KMS-11 (cell line): ENCODE measurements around the gene ZNF83.
"Not testable (repeated sequence)": the region's sequence is repeated elsewhere in the genome, so short reads cannot be mapped to it uniquely, and the experiment has no call there.

Experiments used
- H2AFZ ChIP-seq: fragments of 200-600 bp; sonication (generic); 2 replicates; pipeline ENCODE4 v1.6.1; 2016; ENCODE audit warnings: antibody characterized with exemption, mixed run types, low read depth
- H3K27ac ChIP-seq: fragments of 200-600 bp; sonication (generic); 2 replicates; pipeline ENCODE4 v1.6.1; 2016; ENCODE audit warnings: mild to moderate bottlenecking, mixed run types
- H3K27me3 ChIP-seq: fragments of 200-600 bp; sonication (generic); 2 replicates; pipeline ENCODE4 v1.6.1; 2017; ENCODE audit warnings: mild to moderate bottlenecking, low read depth, mixed run types, moderate library complexity; ENCODE audit not compliant: insufficient read depth
- H3K36me3 ChIP-seq: fragments of 200-600 bp; sonication (generic); 2 replicates; pipeline ENCODE4 v1.6.1; 2017; ENCODE audit warnings: mild to moderate bottlenecking, mixed run types; ENCODE audit not compliant: insufficient read depth
- H3K4me1 ChIP-seq: fragments of 200-600 bp; sonication (generic); 2 replicates; pipeline ENCODE4 v1.6.1; 2016; ENCODE audit warnings: mild to moderate bottlenecking, low read depth, mixed run types; ENCODE audit not compliant: poor library complexity, severe bottlenecking
- H3K4me2 ChIP-seq: fragments of 200-600 bp; sonication (generic); 2 replicates; pipeline ENCODE4 v1.7.0; 2016; ENCODE audit warnings: mild to moderate bottlenecking, mixed run types
- H3K4me3 ChIP-seq: fragments of 200-600 bp; sonication (generic); IDR thresholded peaks from 2 replicates; pipeline ENCODE4 v1.6.1; 2017; ENCODE audit warnings: low read depth, low read length, mixed read lengths; ENCODE audit not compliant: insufficient read depth
- H3K79me2 ChIP-seq: fragments of 200-600 bp; sonication (generic); 2 replicates; pipeline ENCODE4 v1.6.1; 2016; ENCODE audit warnings: low read depth, mixed run types; ENCODE audit not compliant: insufficient read depth
- H3K9ac ChIP-seq: fragments of 200-600 bp; sonication (generic); 2 replicates; pipeline ENCODE4 v1.6.1; 2016; ENCODE audit warnings: mild to moderate bottlenecking, mixed run types
- H4K20me1 ChIP-seq: fragments of 200-600 bp; sonication (generic); 2 replicates; pipeline ENCODE4 v1.6.1; 2016; ENCODE audit warnings: mild to moderate bottlenecking, mixed run types; ENCODE audit not compliant: insufficient read depth
- CTCF ChIP-seq: fragments of 200-600 bp; sonication (generic); conservative IDR thresholded peaks from 2 replicates; pipeline ENCODE4 v1.6.1; 2017; ENCODE audit warnings: low read depth, mild to moderate bottlenecking, antibody characterized with exemption, low read length, moderate library complexity, mixed read lengths

The ZNF83 gene

GRCh38 chr19:52601025-52601973 lies 36.9 kb downstream of the ZNF83 start:
- peak overlapping the region; percentile 61 for H2AFZ ChIP-seq
- peak overlapping the region; percentile 63; the same call in 1 of the 2 replicates for H3K4me2 ChIP-seq
- H4K20me1 ChIP-seq: no peaks in the 10 kb centered on the region
- H3K27me3 ChIP-seq: no peaks in the 10 kb centered on the region
- no peak overlapping the region for H3K4me3 ChIP-seq
- H3K27ac ChIP-seq: no peak overlapping the region
- no peaks in the 10 kb centered on the region for H3K4me1 ChIP-seq
- no peaks in the 10 kb centered on the region for H3K36me3 ChIP-seq
- TF ChIP-seq CTCF: peak; percentile 44
- no peaks in the 10 kb centered on the region for H3K79me2 ChIP-seq
- peak overlapping the region; percentile 25; the same call in 1 of the 2 replicates for H3K9ac ChIP-seq

- no peak overlapping the region for H3K4me2 ChIP-seq
- no peaks in the 10 kb centered on the region for H3K27me3 ChIP-seq
- H3K9ac ChIP-seq: no peak overlapping the region
- peak overlapping the region; percentile 61; the same call in 1 of the 2 replicates for H2AFZ ChIP-seq
- H3K36me3 ChIP-seq: no peaks in the 10 kb centered on the region
- no peak for TF ChIP-seq CTCF
- H3K27ac ChIP-seq: no peak overlapping the region
- H3K79me2 ChIP-seq: no peaks in the 10 kb centered on the region
- no peaks in the 10 kb centered on the region for H3K4me1 ChIP-seq
- H4K20me1 ChIP-seq: no peaks in the 10 kb centered on the region
- H3K4me3 ChIP-seq: no peak overlapping the region
Observed at GRCh38 chr19:52600639-52601024, 37.5 kb downstream of the ZNF83 start.

- H3K79me2 ChIP-seq: no peaks in the 10 kb centered on the region
- H3K36me3 ChIP-seq: no peaks in the 10 kb centered on the region
- H3K27ac ChIP-seq: no peak overlapping the region
- H3K4me3 ChIP-seq: no peak overlapping the region
- no peak for TF ChIP-seq CTCF
- no peak overlapping the region for H2AFZ ChIP-seq
- no peaks in the 10 kb centered on the region for H3K4me1 ChIP-seq
- no peak overlapping the region for H3K4me2 ChIP-seq
- no peak overlapping the region for H3K9ac ChIP-seq
- H4K20me1 ChIP-seq: no peaks in the 10 kb centered on the region
- no peaks in the 10 kb centered on the region for H3K27me3 ChIP-seq
Observed at GRCh38 chr19:52599241-52599640, 38.9 kb downstream of the ZNF83 start.

- not testable (repeated sequence) for H3K4me3 ChIP-seq, H3K4me2 ChIP-seq, H3K4me1 ChIP-seq, H4K20me1 ChIP-seq, H3K27ac ChIP-seq, H2AFZ ChIP-seq, H3K36me3 ChIP-seq, H3K27me3 ChIP-seq, H3K9ac ChIP-seq, H3K79me2 ChIP-seq
Observed at GRCh38 chr19:52593441-52593840, 44.7 kb downstream of the ZNF83 start.

GRCh38 chr19:52592301-52592700 lies 45.9 kb downstream of the ZNF83 start:
- Histone ChIP-seq H3K36me3 (no peaks in the 10 kb centered on the region), H3K4me3 (no peak overlapping the region), H3K9ac (no peak overlapping the region), H2AFZ (no peak overlapping the region), H3K4me2 (no peak overlapping the region), H3K27me3 (no peaks in the 10 kb centered on the region), H3K27ac (no peak overlapping the region), H4K20me1 (no peaks in the 10 kb centered on the region), H3K79me2 (no peaks in the 10 kb centered on the region), H3K4me1 (no peaks in the 10 kb centered on the region)
- TF ChIP-seq CTCF: no peak
